ENCODE measurements around the gene TMEM11. TPM values are rescaled to one million over a fixed set of nuclear protein-coding genes. Genes with fewer than 3 reads are reported as not detected.

The TMEM11 gene
- total RNA-seq, 1 donor from 2014 or later: 25.7 TPM

DNA sequence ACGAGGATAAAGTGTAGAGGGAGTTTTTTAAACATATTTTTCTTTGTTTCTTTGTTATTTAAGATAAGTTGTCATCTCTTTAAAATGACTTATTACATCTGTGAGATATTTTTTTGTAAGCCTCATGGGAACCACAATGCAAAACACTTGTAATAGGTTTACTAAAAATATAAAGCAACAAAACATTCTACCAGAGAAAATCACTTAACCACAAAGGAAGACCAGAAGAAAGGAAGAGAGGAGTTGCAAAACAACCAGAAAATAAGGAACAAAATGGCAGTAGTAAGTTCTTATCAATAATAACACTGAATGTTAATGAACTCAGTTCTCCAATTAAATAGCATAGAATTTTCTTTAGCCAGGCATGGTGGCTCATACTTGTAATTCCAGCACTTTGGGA, 64.3 kb downstream of the TMEM11 start:
- H3K27ac ChIP-seq: no peak overlapping the region
- intact Hi-C loops (cut with DNase I): no loop called here
- DNase-seq (ENCODE audit: low spot score in 2 of 2): no peak
- no peaks in the 10 kb centered on the region for H3K27me3 ChIP-seq
- no peak overlapping the region for H3K4me3 ChIP-seq
- H3K9me3 ChIP-seq: peaks cover 0 to 11% of the 10 kb centered on the region in 2 donors
- H3K4me1 ChIP-seq: no peaks in the 10 kb centered on the region
- no peaks in the 10 kb centered on the region for H3K36me3 ChIP-seq
- TF ChIP-seq CTCF (IDR thresholded peaks at IDR 0.05): no peak

Other genes starting within 250 kb of the TMEM11 start
- 170 TPM for gene USP22, start 171.2 kb downstream of the TMEM11 start, total RNA-seq
- 89.5 TPM for gene DHRS7B, start 87.2 kb downstream of the TMEM11 start, total RNA-seq
- 13.4 TPM for gene NATD1, start 39.2 kb upstream of the TMEM11 start, total RNA-seq
- gene MAP2K3, start 70.5 kb upstream of the TMEM11 start, total RNA-seq: 294 TPM
- gene KCNJ12, start 162.2 kb upstream of the TMEM11 start, total RNA-seq: 13.2 TPM